Astrocyte (in vitro differentiated cells and primary cell): ENCODE results near the gene PPP4R4. TPM values are rescaled to one million over a fixed set of nuclear protein-coding genes. Genes with fewer than 3 reads are reported as not detected.

Source experiments
- DNase-seq: peaks from one replicate; pipeline ENCODE4 v3.0.0-alpha.2; 2010; ENCODE audit warnings: low read depth
- FAIRE-seq: peaks from 2 replicates; lab custom pipeline; 2011; peaks lifted over from hg19 to GRCh38; lab: Jason Lieb, UNC
- H2AFZ ChIP-seq: 2 replicates; pipeline ENCODE4 v1.6.0; 2012; ENCODE audit warnings: low read depth, low read length, inconsistent platforms
- H3K27ac ChIP-seq: 2 replicates; pipeline ENCODE4 v1.5.1; 2011; ENCODE audit warnings: low read depth, low read length, inconsistent platforms
- H3K27me3 ChIP-seq: 2 replicates; pipeline ENCODE4 v1.6.0; 2011; ENCODE audit warnings: low read length, inconsistent platforms; ENCODE audit not compliant: insufficient read depth
- H3K36me3 ChIP-seq: 2 replicates; pipeline ENCODE4 v1.5.1; 2011; ENCODE audit warnings: low read length, inconsistent platforms; ENCODE audit not compliant: insufficient read depth
- H3K4me1 ChIP-seq: 2 replicates; pipeline ENCODE4 v1.5.1; 2011; ENCODE audit warnings: low read length, inconsistent platforms; ENCODE audit not compliant: insufficient read depth
- H3K4me2 ChIP-seq: 2 replicates; pipeline ENCODE4 v1.6.0; 2012; ENCODE audit warnings: low read length, inconsistent platforms
- H3K4me3 ChIP-seq: 2 replicates; pipeline ENCODE4 v1.5.1; 2011; ENCODE audit warnings: low read depth, mild to moderate bottlenecking, low read length, inconsistent platforms; ENCODE audit not compliant: insufficient read depth
- H3K79me2 ChIP-seq: 2 replicates; pipeline ENCODE4 v1.6.0; 2012; ENCODE audit warnings: mild to moderate bottlenecking, low read length, inconsistent platforms; ENCODE audit not compliant: insufficient read depth
- H3K9ac ChIP-seq: 2 replicates; pipeline ENCODE4 v1.6.0; 2012; ENCODE audit warnings: mild to moderate bottlenecking, low read length, inconsistent platforms
- H3K9me3 ChIP-seq: 2 replicates; pipeline ENCODE4 v1.5.1; 2012; ENCODE audit warnings: low read depth, mild to moderate bottlenecking, low read length, inconsistent platforms; ENCODE audit not compliant: insufficient read depth
- H4K20me1 ChIP-seq: 2 replicates; pipeline ENCODE4 v1.6.0; 2012; ENCODE audit warnings: low read length, inconsistent platforms; ENCODE audit not compliant: insufficient read depth
- H3K27ac Mint-ChIP-seq: one replicate; pipeline ENCODE4 v1.8.0; 2021; ENCODE audit warnings: mild to moderate bottlenecking, mixed read lengths; ENCODE audit not compliant: unreplicated experiment
- H3K27me3 Mint-ChIP-seq: one replicate; pipeline ENCODE4 v1.8.0; 2021; ENCODE audit warnings: low read depth, mixed read lengths; ENCODE audit not compliant: unreplicated experiment
- H3K36me3 Mint-ChIP-seq: one replicate; pipeline ENCODE4 v1.8.0; 2021; ENCODE audit warnings: low read depth, mixed read lengths; ENCODE audit not compliant: unreplicated experiment
- H3K4me1 Mint-ChIP-seq: one replicate; pipeline ENCODE4 v1.8.0; 2021; ENCODE audit warnings: low read depth, mixed read lengths; ENCODE audit not compliant: unreplicated experiment
- H3K4me3 Mint-ChIP-seq: one replicate; pipeline ENCODE4 v1.8.0; 2021; ENCODE audit warnings: mild to moderate bottlenecking, moderate library complexity, mixed read lengths; ENCODE audit not compliant: unreplicated experiment
- H3K9me3 Mint-ChIP-seq: one replicate; pipeline ENCODE4 v1.8.0; 2021; ENCODE audit warnings: mild to moderate bottlenecking, mixed read lengths; ENCODE audit not compliant: unreplicated experiment
- EZH2 ChIP-seq: IDR thresholded peaks from 2 replicates; pipeline ENCODE4 v1.6.1; 2012; ENCODE audit warnings: mild to moderate bottlenecking, low read length, inconsistent platforms; ENCODE audit not compliant: insufficient read depth
- total RNA-seq: library from RNA; stranded (reverse); gene quantifications from 2 replicates; pipeline ENCODE4 v1.2.1, GENCODE V29; 2021
- TF ChIP-seq, protein P1 (sequence below): IDR thresholded peaks from 2 replicates; pipeline ENCODE4 v1.5.1; 2011; ENCODE audit warnings: low read depth, mild to moderate bottlenecking, inconsistent platforms, low read length, moderate library complexity; ENCODE audit not compliant: insufficient read depth

The PPP4R4 gene
- total RNA-seq, 1 donor from 2014 or later: 6.0 TPM

DNA sequence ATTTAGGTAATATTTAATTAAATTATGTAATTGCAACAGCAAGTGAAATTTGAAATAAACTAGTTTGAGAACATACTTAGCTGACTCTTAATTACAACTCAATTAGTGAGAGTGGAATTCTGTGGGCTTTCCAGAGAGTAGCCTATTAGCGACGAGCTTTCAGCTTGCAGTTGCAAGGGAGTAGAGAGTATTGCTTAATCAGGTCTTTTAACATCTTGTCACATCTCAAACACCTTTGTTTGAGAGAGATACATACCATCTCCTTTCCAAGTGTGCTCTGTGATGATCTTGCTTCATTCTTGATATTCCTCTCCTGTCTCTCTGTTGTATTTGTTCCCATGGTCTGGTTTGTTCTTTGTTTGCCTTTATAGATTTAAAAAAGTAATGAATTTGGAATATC is 7.7 kb downstream of the PPP4R4 start:
- Histone ChIP-seq H3K27ac (no peak overlapping the region), H3K9ac (no peak overlapping the region), H3K27me3 (peaks cover 13% of the 10 kb centered on the region), H3K4me2 (no peak overlapping the region), H3K4me1 (no peaks in the 10 kb centered on the region), H3K4me3 (no peak overlapping the region), H2AFZ (no peak overlapping the region), H3K79me2 (no peaks in the 10 kb centered on the region), H4K20me1 (no peaks in the 10 kb centered on the region), H3K9me3 (no peaks in the 10 kb centered on the region), H3K36me3 (no peaks in the 10 kb centered on the region)
- peaks cover 4% of the 10 kb centered on the region for H3K4me1 Mint-ChIP-seq
- no peak overlapping the region for H3K27ac Mint-ChIP-seq
- TF ChIP-seq, protein P1, sequence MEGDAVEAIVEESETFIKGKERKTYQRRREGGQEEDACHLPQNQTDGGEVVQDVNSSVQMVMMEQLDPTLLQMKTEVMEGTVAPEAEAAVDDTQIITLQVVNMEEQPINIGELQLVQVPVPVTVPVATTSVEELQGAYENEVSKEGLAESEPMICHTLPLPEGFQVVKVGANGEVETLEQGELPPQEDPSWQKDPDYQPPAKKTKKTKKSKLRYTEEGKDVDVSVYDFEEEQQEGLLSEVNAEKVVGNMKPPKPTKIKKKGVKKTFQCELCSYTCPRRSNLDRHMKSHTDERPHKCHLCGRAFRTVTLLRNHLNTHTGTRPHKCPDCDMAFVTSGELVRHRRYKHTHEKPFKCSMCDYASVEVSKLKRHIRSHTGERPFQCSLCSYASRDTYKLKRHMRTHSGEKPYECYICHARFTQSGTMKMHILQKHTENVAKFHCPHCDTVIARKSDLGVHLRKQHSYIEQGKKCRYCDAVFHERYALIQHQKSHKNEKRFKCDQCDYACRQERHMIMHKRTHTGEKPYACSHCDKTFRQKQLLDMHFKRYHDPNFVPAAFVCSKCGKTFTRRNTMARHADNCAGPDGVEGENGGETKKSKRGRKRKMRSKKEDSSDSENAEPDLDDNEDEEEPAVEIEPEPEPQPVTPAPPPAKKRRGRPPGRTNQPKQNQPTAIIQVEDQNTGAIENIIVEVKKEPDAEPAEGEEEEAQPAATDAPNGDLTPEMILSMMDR: no peak
- no peak for TF ChIP-seq EZH2
- no peak for DNase-seq
- H3K27me3 Mint-ChIP-seq: no peaks in the 10 kb centered on the region
- FAIRE-seq: no peak
- H3K9me3 Mint-ChIP-seq: no peaks in the 10 kb centered on the region
- no peak overlapping the region for H3K4me3 Mint-ChIP-seq
- H3K36me3 Mint-ChIP-seq: no peaks in the 10 kb centered on the region

DNA sequence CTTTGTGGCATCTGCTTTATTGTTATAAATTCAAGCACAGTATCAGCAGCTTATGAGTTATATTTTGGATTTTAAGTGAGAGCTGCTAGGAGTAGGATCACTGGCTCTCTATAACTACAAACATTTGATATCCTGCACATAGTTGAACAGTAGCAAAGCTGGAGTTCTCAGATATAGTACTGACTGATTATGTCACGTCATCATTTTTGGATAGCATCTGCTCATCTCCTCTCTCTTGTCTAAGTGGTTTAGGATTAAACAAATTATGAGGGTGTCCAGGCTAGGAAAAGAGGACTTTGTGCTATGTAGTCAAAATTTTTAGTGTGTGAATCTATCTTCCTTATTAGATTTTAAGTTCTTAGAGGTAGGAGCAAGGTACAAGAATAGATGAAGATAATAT is 18.4 kb downstream of the PPP4R4 start:
- H3K4me2 ChIP-seq: no peak overlapping the region
- DNase-seq (no peak), FAIRE-seq (no peak)
- Mint-ChIP-seq H3K4me3 (no peak overlapping the region), H3K27ac (no peak overlapping the region), H3K9me3 (no peaks in the 10 kb centered on the region), H3K27me3 (no peaks in the 10 kb centered on the region), H3K36me3 (peaks cover 2% of the 10 kb centered on the region), H3K4me1 (no peaks in the 10 kb centered on the region)
- no peaks in the 10 kb centered on the region for H3K36me3 ChIP-seq
- no peaks in the 10 kb centered on the region for H3K4me1 ChIP-seq
- no peak overlapping the region for H2AFZ ChIP-seq
- H3K79me2 ChIP-seq: no peaks in the 10 kb centered on the region
- no peaks in the 10 kb centered on the region for H4K20me1 ChIP-seq
- no peak overlapping the region for H3K9ac ChIP-seq
- H3K4me3 ChIP-seq: no peak overlapping the region
- H3K27me3 ChIP-seq: no peaks in the 10 kb centered on the region
- no peak for TF ChIP-seq EZH2
- no peak overlapping the region for H3K27ac ChIP-seq
- no peaks in the 10 kb centered on the region for H3K9me3 ChIP-seq

DNA sequence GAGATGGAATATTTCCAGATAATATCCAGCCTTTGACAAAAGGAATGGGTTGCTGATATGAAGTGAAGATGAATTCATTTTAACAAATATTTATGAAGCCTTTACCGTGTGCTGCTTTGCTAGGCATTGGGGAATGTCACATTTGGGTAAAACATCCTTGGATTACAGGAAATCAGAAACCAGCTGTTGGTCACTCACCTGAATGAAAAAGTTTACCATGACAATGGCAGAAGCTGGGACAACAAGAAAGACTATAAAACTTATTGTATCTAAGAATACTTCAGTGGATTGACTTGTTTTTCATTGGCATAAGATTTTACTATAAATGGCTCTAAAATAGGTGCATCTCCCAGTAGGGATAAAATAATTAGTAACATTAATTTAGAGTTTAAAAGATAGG is 19.7 kb downstream of the PPP4R4 start:
- no peak overlapping the region for H3K4me3 Mint-ChIP-seq
- no peak overlapping the region for H3K4me2 ChIP-seq
- H3K4me1 Mint-ChIP-seq: no peaks in the 10 kb centered on the region

More for the DNA sequence above, 19.7 kb downstream of the PPP4R4 start:
- Mint-ChIP-seq H3K36me3 (peaks cover 2% of the 10 kb centered on the region), H3K27ac (no peak overlapping the region), H3K27me3 (no peaks in the 10 kb centered on the region), H3K9me3 (no peaks in the 10 kb centered on the region)
- Histone ChIP-seq H4K20me1 (no peaks in the 10 kb centered on the region), H3K27ac (no peak overlapping the region), H3K9me3 (no peaks in the 10 kb centered on the region), H3K4me3 (no peak overlapping the region), H3K79me2 (no peaks in the 10 kb centered on the region), H2AFZ (no peak overlapping the region), H3K9ac (no peak overlapping the region), H3K36me3 (no peaks in the 10 kb centered on the region), H3K27me3 (no peaks in the 10 kb centered on the region), H3K4me1 (no peaks in the 10 kb centered on the region)
- DNase-seq (no peak), FAIRE-seq (no peak)
- TF ChIP-seq, protein P1: no peak
- TF ChIP-seq EZH2: no peak
